SH-SY5Y (cell line): ENCODE results near the gene CLCN5.

Experiments
- GATA2 ChIP-seq: IDR thresholded peaks from 2 replicates; pipeline ENCODE4 v1.6.1; 2011; ENCODE audit warnings: mild to moderate bottlenecking, low read depth, low read length
- GATA3 ChIP-seq: IDR thresholded peaks from 2 replicates; pipeline ENCODE4 v1.6.1; 2011; ENCODE audit warnings: low read depth, mild to moderate bottlenecking, low read length, moderate library complexity

DNA sequence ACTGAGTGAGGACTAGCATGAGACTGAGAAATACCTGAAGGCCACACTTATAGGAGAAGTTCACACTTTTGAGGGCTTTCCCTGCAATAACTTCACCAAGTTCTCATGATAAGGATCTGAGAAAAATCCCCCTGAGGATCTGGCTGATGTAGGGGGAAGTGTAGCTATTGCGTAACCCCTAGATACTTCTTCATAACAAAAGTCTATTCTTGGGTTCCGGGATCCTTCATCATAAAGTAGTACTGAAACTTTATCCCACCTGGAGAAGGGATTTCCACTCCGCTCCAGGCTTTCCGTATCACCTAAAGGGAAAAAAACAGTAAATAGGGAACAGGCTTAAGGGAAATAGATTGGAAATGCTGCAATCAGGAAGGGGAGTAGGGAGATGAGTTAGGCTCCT is 29.9 kb upstream of the CLCN5 start:
- no peak for TF ChIP-seq GATA2
- no peak for TF ChIP-seq GATA3
